ENCODE results near the gene EDIL3. TPM values are rescaled to one million over a fixed set of nuclear protein-coding genes. Genes with fewer than 3 reads are reported as not detected.
"Not testable (repeated sequence)": the region's sequence is repeated elsewhere in the genome, so short reads cannot be mapped to it uniquely, and the experiment has no call there.

The EDIL3 gene
- total and polyA plus RNA-seq, 4 donors: 8.3 to 66.0 (median 11.0) TPM

- Histone ChIP-seq H3K4me1 (ENCODE audit: control insufficient read depth in 5 of 5, insufficient read depth in 5 of 5, low read length in 5 of 5) (no peaks in the 10 kb centered on the region), H3K9me3 (ENCODE audit: control insufficient read depth in 4 of 4, insufficient read depth in 3 of 4, low read length in 3 of 4) (no peaks in the 10 kb centered on the region), H3K27me3 (ENCODE audit: control insufficient read depth in 3 of 3, insufficient read depth in 3 of 3, low read length in 2 of 3) (no peaks in the 10 kb centered on the region), H3K27ac (ENCODE audit: low read depth in 1 of 2, low read length in 1 of 2) (no peak overlapping the region), H3K9ac (ENCODE audit: insufficient read depth in 1 of 2, low read length in 2 of 2) (no peak overlapping the region), H3K36me3 (ENCODE audit: control insufficient read depth in 4 of 4, insufficient read depth in 4 of 4, low read length in 4 of 4) (no peaks in the 10 kb centered on the region), H3K4me3 (no peak overlapping the region)
- 87 to 88% methylated on average over 4 of the region's 4 CpGs for WGBS, 2 donors
- no peak for TF ChIP-seq CTCF (IDR thresholded peaks at IDR 0.05; ENCODE audit: control extremely low read depth, extremely low read depth)
- DNase-seq (no peak), ATAC-seq (ENCODE audit: insufficient read depth, low FRiP score) (no peak)
Observed at GRCh38 chr5:84298628-84299027, 86.1 kb downstream of the EDIL3 start.

DNA sequence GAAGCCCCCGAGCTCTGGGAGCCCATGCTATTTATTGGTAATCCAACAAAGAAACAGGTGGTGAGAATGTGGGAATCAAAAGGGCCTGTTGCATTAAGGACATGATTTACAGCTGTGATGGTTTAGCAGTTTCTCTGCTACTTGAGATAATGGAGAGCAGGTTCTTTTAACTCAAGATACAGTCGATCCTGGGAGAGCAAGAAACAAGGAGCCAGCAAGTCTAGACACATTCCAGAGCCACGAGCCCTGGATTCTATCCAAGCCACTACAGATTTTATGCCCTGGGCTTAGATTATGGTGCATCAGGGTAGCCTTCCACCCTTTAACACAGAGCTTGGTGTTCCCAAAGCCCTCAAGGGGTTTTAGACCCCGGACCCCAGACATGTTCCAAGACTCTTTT is 87.0 kb downstream of the EDIL3 start:
- not testable (repeated sequence) for H3K27me3 ChIP-seq (ENCODE audit: control insufficient read depth in 3 of 3, insufficient read depth in 3 of 3, low read length in 2 of 3); H3K4me3 ChIP-seq; H3K9ac ChIP-seq (ENCODE audit: insufficient read depth in 1 of 2, low read length in 2 of 2); H3K4me1 ChIP-seq (ENCODE audit: control insufficient read depth in 5 of 5, insufficient read depth in 5 of 5, low read length in 5 of 5); ATAC-seq (ENCODE audit: insufficient read depth, low FRiP score); DNase-seq; H3K36me3 ChIP-seq (ENCODE audit: control insufficient read depth in 4 of 4, insufficient read depth in 4 of 4, low read length in 4 of 4); H3K9me3 ChIP-seq (ENCODE audit: control insufficient read depth in 4 of 4, insufficient read depth in 3 of 4, low read length in 3 of 4); H3K27ac ChIP-seq (ENCODE audit: low read depth in 1 of 2, low read length in 1 of 2)
- 65 to 83% methylated on average over 4 of the region's 4 CpGs for WGBS, 2 donors

DNA sequence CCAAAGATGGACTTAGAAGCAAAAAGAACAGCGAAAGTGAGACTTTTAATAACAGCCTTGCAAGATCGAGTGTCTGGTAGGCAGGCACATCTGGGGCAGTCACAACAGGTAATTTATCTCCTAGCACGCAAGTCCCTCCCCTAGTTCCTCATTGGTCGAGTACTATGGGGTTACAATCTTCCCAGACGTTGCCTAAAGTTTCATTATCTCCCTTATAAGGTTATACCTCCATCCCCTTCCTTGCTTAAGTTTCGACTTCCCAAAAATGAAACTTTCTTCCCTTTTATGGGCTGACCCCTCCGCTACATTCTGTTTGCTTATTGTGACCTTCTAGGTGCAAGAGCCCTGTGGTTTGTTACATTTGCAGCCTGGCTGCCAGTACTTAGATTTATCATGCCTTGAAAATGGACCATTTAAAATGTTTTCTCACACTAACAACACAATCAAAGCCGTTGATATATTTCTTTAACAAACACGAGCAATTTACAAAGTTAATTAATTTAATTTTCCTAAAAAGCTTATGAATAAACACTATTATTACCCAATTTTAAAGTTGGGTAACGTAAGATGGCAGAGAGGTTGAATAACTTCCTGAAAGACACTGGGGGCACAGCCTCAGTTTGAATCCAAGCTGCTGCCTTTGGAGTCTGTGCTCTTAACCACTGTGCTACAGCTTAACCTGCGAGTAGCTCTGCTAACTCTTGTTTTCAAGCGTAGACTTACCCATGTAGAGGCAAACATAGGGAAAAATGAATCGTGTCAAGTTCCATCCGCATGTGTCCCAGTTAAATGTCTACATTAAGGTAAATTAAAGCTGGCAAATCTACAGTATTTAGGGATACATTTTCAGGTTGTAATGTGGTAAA is 91.7 kb downstream of the EDIL3 start:
- ATAC-seq (ENCODE audit: insufficient read depth, low FRiP score) (no peak), DNase-seq (no peak)
- H3K36me3 ChIP-seq (ENCODE audit: control insufficient read depth in 4 of 4, insufficient read depth in 4 of 4, low read length in 4 of 4): no peaks in the 10 kb centered on the region
- H3K4me3 ChIP-seq: no peak overlapping the region
- peaks cover 0 to 5% (median 0%) of the 10 kb centered on the region in 5 donors for H3K4me1 ChIP-seq (ENCODE audit: control insufficient read depth in 5 of 5, insufficient read depth in 5 of 5, low read length in 5 of 5)
- no peaks in the 10 kb centered on the region for H3K9me3 ChIP-seq (ENCODE audit: control insufficient read depth in 4 of 4, insufficient read depth in 3 of 4, low read length in 3 of 4)
- WGBS, 2 donors: 69 to 77% methylated on average over 14 of the region's 14 CpGs
- H3K27ac ChIP-seq (ENCODE audit: low read depth in 1 of 2, low read length in 1 of 2): no peak overlapping the region
- no peak overlapping the region for H3K9ac ChIP-seq (ENCODE audit: insufficient read depth in 1 of 2, low read length in 2 of 2)
- H3K27me3 ChIP-seq (ENCODE audit: control insufficient read depth in 3 of 3, insufficient read depth in 3 of 3, low read length in 2 of 3): no peaks in the 10 kb centered on the region
- no peak for TF ChIP-seq CTCF (IDR thresholded peaks at IDR 0.05; ENCODE audit: control extremely low read depth, extremely low read depth)

DNA sequence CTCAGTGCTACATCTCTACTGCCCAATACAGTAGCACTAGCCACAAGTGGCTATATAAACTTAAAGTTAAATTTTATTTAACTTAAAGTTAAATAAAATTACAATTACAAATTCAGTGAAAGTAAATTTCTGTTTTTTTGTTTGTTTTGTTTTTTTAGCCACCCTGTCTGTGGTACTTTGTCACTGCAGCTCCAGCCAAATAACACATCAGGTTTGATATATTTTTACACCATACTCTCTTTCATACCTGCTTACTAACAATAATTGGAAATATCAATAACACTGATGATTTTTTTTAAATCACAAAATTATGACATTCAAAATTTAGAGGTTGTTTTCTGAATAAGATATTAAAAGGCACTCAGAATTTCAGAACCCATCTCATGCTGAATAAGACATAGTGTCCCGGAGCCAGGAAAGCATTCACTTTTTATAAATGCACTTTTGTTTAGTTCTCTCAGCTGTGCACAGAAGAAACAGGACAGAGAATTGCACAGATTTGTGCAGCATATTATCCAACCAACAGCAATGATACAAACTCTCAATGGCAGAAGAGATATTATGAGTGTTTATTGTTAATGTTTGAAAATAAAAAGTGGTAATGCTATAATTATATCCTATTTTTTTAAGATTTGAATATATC is 92.6 kb downstream of the EDIL3 start:
- ATAC-seq (ENCODE audit: insufficient read depth, low FRiP score) (no peak), DNase-seq (no peak)
- 90% methylated on average over 1 of the region's 1 CpG for WGBS, 2 donors
- no peaks in the 10 kb centered on the region for H3K9me3 ChIP-seq (ENCODE audit: control insufficient read depth in 4 of 4, insufficient read depth in 3 of 4, low read length in 3 of 4)
- no peak for TF ChIP-seq CTCF (IDR thresholded peaks at IDR 0.05; ENCODE audit: control extremely low read depth, extremely low read depth)
- no peaks in the 10 kb centered on the region for H3K36me3 ChIP-seq (ENCODE audit: control insufficient read depth in 4 of 4, insufficient read depth in 4 of 4, low read length in 4 of 4)
- H3K9ac ChIP-seq (ENCODE audit: insufficient read depth in 1 of 2, low read length in 2 of 2): no peak overlapping the region
- no peak overlapping the region for H3K4me3 ChIP-seq
- no peaks in the 10 kb centered on the region for H3K27me3 ChIP-seq (ENCODE audit: control insufficient read depth in 3 of 3, insufficient read depth in 3 of 3, low read length in 2 of 3)
- H3K27ac ChIP-seq (ENCODE audit: low read depth in 1 of 2, low read length in 1 of 2): no peak overlapping the region
- H3K4me1 ChIP-seq (ENCODE audit: control insufficient read depth in 5 of 5, insufficient read depth in 5 of 5, low read length in 5 of 5): peaks cover 0 to 5% (median 0%) of the 10 kb centered on the region in 5 donors

All from lung (tissue), 12 donors.